HG03097 (cell line): Measurements from ENCODE around the gene DCAF8.
"Not testable (repeated sequence)": the region's sequence is repeated elsewhere in the genome, so short reads cannot be mapped to it uniquely, and the experiment has no call there.

Experiments
- ATAC-seq: cut with Tn5 transposase; IDR thresholded peaks from one replicate; pipeline ENCODE4 v1.9.1; 2021; ENCODE audit not compliant: unreplicated experiment, low FRiP score

The DCAF8 gene

GRCh38 chr1:160261893-160262794, at the start of gene DCAF8:
TSS of gene DCAF8 (minus strand) at chr1:160262549. CDS start at chr1:160244008, 18,541 bp downstream.
- peak; percentile 84 for ATAC-seq

DNA sequence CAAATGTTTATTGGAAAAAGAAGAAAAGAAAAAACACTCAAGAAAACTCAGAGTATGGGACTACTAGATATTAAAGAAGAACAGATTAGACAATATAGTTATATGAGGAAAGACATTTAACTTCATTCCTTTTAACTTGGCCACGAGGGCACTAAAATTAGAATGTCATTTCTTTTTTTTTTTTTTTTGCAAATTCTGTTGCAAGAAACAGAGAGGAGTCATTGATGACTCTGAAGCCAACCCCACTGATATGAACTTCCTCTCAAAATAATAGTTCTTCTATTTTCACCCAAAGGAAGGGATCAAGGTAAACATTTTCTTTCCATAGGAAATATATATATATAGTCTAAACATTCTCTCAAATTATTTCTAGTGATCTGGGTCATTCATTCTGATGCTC, 47.2 kb upstream of the DCAF8 start:
- ATAC-seq: no peak

DNA sequence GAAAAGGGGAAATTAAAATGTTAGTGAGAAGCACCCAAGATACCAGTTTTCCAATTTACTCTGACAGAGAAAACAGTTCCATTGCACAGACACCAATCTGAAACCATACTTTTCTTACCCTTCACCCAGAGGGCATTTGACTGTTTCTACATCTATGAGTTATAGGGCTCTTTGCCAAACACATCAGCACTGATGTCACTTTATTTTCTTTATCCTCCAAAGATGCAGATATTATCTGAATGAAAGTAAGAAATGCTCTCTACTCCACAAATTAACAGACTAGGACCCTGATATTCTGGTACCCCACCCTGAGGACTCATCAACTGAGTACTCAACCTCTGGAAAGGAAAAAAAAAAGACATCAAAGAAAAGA, 46.8 kb upstream of the DCAF8 start:
- ATAC-seq: no peak

GRCh38 chr1:160308451-160309184, 46.3 kb upstream of the DCAF8 start:
- ATAC-seq: no peak

DNA sequence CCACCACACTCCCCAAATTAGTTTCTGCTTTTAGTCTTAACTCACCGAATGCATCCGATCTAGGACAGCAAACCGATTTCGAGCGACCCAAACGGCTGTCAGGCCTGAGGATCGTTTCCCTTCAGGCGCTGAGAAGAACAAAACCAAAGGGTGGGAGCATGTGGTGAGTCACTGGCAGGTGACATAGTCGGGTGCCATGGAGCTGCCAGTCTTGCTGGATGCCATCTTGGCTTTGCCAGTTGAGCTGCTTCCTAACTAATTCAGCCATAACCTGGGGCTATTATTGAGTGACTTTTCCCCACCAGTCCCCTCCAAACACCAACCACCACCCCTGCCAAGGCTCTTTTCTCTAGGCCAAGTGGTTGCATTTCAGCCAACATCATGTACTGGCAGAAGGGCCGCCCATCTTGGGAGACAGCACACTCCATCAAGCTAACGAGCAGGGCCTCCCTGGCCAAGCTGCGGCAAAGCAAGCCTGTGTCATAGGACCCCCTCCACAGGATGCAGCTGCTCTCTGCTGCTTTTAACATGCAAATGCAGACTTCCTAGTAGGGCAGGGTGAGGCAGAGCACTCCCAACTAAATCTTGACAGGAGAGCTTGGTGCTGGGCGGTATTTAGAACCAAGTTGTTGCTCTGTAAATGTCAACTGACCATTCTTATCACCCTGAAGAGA, 44.9 kb upstream of the DCAF8 start:
- no peak for ATAC-seq

DNA sequence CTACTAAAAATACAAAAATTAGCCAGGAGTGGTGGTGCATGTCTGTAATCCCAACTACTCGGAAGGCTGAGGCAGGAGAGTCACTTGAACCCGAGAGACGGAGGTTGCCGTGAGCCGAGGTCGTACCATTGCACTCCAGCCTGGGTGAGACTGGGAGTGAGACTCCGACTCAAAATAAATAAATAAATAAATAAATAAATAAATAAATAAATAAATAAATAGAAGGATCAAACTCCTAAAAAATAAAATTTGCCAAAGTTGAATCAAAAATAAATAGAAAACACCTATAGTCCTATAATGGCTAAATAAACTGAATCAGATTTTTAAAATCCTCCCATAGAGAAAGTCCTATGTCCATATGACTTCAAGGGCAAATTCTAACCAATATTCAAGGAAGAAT, 37.8 kb upstream of the DCAF8 start:
- ATAC-seq: no peak

DNA sequence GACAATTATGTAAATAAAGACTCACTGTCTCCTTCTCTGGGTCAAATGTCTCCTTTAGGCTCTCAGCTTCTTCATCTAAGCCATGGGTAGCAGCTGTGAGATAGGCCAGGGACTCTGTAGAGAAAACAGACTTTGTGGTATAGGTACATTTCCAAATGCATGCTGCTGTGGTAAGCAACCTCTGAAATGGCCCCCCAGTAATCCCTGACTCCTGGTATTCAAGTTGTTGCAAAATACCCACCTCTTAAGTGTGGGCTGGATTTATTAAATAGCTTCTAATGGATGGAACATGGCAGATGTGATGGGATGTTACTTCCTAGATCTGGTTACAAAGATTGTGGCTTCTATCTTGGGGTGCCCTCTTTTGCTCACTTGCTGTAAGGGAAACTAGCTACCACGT, 33.7 kb upstream of the DCAF8 start:
- ATAC-seq: no peak

DNA sequence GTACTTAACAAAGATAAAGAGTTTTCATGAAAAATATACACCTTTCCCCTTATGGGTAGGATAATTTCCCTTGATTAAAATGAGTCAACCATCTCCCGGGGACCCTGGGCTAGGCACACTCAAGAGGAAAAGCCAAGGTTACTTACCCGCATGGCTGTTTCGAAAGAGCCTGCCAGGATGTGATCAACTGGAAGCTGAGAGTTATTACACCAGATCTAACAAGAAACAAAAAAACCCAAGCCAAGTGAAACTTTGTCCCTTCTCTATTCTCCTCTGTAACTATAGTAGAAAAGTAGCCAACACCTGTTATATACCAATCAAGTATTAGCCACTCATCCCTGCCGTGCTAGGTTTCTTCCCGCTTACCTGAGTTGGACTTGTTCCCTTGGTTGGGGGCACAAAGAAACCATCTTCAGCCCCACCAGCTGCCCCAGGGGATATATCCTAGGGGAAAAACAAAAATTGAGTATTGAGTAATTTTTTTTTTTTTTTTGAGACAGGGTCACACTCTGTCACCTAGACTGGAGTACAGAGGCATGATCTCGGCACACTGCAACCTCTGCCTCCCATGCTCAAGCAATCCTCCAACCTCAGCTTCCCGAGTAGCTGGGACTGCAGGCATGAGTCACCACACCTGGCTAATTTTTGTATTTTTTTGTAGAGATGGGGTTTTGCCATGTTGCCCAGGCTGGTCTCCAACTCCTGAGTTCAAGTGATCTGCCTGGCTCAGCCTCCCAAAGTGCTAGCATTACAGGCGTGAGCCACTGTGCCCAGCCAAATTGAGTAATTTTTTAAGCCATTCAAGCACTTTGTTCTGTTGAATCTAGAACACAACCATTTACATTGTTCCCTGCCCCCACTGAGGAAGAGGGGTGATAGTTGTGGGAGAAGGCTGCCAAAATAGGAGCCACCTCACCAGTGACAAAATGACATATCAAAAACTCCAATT, 30.9 kb upstream of the DCAF8 start:
- no peak for ATAC-seq

DNA sequence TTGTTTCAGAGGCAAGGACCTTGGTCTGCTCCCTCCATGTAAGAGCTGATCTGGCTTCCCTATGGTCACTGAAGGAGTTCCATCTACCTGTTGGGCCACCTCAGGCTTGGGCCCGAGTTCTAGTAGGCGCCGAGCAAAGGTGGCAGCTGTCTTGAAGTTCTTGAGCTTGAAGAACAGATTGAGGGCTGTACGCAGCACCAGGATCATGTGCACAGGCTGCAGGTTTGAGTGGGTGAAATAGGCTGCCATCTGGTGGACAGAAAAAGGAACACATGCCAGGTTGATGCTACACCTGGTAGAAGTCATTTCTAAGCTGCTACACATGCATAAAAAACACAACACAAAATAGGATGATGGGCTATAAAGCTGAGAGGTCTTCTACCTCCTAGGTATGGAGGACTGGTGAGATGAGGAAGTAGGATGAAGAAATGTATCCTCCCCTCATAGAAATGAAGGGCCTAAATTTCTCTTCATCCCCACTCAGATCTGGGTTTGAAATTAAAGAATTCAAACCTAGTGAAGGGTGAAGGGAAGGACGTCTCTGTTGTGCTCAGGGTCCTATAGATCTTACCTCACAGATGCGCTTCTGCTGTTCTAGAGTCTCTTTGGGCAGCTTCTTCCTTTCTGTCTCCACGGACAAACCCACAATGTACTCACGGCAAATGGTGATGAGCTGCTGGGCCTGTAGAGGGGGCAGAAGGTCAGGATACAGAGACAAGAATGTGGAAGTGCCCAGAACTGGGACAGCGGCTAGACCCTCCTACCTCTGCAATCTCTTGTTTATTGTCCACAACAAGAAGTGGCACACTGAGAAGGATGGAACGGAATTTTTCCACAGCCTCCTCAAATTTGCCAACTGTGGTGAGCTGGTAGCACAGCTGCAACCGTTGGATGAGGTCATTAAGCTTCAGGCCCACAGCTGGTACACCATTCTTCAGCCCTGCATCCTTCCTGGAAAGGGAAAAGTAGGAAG, 29.2 kb upstream of the DCAF8 start:
- ATAC-seq: no peak

GRCh38 chr1:160287769-160288168, 25.4 kb upstream of the DCAF8 start:
- not testable (repeated sequence) for ATAC-seq

- no peak for ATAC-seq
Measured at GRCh38 chr1:160285506-160285905, 23.2 kb upstream of the DCAF8 start.

DNA sequence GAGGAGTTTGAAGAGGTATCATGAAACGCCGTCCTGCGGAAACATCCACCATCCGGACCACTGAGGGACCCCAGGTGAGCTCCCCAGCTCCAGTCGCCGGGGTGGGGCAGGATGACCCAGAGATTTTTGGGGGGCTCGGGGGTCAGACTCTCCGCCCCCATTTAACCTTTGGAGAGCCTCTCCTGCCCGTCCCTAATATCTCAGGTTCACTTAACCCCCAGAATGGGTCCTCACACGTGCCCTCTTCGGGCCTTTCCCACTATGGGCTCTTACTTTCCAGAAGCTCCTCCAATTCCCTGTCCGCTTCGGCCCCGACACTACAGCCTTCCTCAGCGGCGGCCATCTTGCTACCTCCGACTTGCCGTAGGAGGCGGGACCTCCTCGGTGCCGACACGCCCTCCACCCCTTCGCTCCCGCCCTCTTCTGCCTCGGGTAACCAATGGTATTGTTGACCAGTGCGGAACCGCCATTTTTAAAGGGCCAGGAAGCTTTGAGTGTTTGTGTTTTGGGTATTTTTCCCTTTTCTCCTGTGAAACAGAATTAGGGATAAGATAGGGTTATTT, 22.5 kb upstream of the DCAF8 start, which contains the start of gene PEX19:
TSS of gene PEX19 (minus strand) at position 352 of the 563 bp plus-strand sequence. CDS start at position 343, 9 bp downstream.
- ATAC-seq: peak; percentile 97

- ATAC-seq: no peak
Measured at GRCh38 chr1:160284220-160284781, 22.0 kb upstream of the DCAF8 start.

- no peak for ATAC-seq
Measured at GRCh38 chr1:160282807-160283206, 20.5 kb upstream of the DCAF8 start.

- no peak for ATAC-seq
Measured at GRCh38 chr1:160277987-160278386, 15.6 kb upstream of the DCAF8 start.

DNA sequence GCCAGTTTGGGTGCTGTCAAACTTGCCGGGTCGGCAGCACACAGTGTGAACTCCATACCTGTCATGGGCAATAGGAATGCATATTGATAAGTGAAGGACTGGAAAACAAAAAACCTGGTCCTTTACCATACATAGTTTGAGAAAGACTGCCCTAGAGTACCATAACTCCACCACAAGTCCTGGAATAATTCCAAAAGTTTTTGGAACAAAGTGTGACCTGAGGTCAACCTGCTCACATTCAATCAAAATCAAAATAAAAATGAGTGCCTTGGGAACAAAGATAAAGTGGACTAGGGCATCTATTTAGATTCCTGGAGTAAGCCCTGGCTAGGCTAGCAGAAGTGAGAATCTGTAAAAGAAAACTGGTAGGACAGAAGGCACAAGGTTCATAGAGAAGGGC, 15.0 kb upstream of the DCAF8 start:
- no peak for ATAC-seq

GRCh38 chr1:160271025-160271424, 8.7 kb upstream of the DCAF8 start:
- no peak for ATAC-seq

GRCh38 chr1:160267284-160267991, 5.1 kb upstream of the DCAF8 start:
- no peak for ATAC-seq
